ENCODE results near the gene GTF2IRD1.

DNA sequence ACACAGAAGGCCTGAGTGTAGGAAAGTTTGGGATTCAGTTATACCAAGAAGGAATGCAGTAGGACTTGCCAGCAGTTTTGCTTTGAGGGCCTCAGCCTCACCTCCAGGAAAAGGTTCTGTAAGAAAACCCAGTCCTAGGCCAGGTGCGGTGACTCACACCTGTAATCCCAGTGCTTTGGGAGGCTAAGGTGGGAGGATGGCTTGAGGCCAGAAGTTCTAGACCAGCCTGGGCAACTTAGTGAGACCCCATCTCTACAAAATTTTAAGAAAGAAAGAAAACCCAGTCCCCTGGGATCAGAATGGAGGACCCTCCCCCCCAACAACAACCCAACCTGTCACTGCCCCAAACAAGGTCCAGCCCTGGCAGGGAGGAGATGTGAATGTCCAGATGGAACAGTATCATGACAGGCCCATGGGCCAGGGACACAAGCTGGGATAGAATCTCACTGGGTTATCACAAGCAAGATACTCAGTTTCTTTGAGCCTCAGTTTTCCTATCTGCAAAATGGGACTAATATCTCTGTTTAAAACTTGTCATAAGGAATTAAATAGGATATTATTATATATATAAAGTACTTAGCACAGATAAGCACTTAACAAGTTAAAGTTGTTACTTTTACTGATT, 68.7 kb downstream of the GTF2IRD1 start:
- TF ChIP-seq POLR2AphosphoS5 (IDR thresholded peaks at IDR 0.05; ENCODE audit: low read depth, low read length) (no peak), POLR2A (IDR thresholded peaks at IDR 0.05; ENCODE audit: low read depth, low read length) (no peak)

Data from GM12891 (cell line).